Astrocyte (in vitro differentiated cells and primary cell): ENCODE results near the gene PLEKHA7.

Source experiments
- CTCF ChIP-seq: IDR thresholded peaks from 2 replicates; pipeline ENCODE4 v1.5.1; 2011; ENCODE audit warnings: low read depth, mild to moderate bottlenecking, inconsistent platforms, low read length, moderate library complexity; ENCODE audit not compliant: insufficient read depth
- EZH2 ChIP-seq: IDR thresholded peaks from 2 replicates; pipeline ENCODE4 v1.6.1; 2012; ENCODE audit warnings: mild to moderate bottlenecking, low read length, inconsistent platforms; ENCODE audit not compliant: insufficient read depth

- TF ChIP-seq CTCF (no peak), EZH2 (no peak)
Observed at GRCh38 chr11:16846305-16846704, 167.9 kb downstream of the PLEKHA7 start.
